ENCODE results near the gene WBP2. TPM values are rescaled to one million over a fixed set of nuclear protein-coding genes. Genes with fewer than 3 reads are reported as not detected.
A peak's percentile ranks its signal among the peaks of the same experiment; 100 is the strongest.

WBP2 gene
- total and polyA plus RNA-seq, 7 experiments from 2014 or later = 84.8 to 159 (median 99.4) TPM

DNA sequence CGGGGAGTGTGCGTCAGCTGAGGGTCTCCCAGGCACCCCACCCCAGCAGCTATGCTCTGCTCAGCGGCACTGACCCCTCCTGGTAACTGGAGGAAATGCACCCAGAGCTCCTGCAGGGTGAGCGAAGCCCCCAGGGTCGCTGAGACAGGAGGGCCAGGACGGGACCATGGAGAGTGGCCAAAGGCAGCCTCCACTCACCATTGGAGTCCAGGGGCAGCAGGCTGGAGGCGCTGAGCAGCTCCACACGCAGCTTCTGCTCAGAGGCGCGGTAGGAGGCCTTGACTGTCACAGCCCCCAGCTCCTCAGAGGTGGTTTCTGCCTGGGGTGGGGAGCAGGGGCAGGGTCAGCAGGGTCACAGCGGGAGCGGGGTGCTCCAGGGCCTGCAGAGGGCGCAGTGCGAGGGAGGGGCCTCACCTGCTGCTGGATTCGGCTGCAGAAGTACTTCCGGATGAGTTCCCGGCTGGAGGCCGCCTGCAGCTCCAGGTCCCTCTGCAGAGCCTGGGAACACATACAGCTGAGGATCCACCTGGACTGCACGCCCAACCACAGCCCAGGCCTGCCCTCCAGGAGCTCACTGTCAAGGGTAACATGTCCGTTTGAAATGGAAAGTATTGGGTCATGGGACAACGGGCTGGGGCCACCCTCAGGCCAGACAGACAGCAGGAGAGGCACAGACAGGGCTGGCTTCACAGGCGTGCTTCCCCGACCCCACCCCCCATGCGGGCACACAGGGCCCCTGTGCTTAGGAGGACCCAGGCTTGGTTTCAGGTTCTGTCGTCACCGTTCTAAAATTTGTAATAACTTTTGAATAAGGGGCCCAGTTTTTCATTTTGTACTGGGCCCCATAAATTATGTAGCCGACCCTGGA lies 24.7 kb downstream of the WBP2 start:
- Mint-ChIP-seq H3K27ac (peak overlapping the region in 4 of 9 donors; percentile 17 to 62 (median 35)), H3K4me3 (no peak overlapping the region), H3K4me1 (peaks cover 27 to 39% (median 31%) of the 10 kb centered on the region in 7 donors), H3K27me3 (no peaks in the 10 kb centered on the region), H3K36me3 (peaks cover 0 to 19% (median 3%) of the 10 kb centered on the region in 5 donors), H3K9me3 (no peaks in the 10 kb centered on the region)
- ChIA-PET POLR2A (interaction anchor here (1.3 to 2.1 kb wide), 12 partner anchors 9 to 66 kb away, joined by 3 to 8 read pairs (median 6); partner anchors contain the start of genes GALK1, TRIM47, TRIM65 and WBP2), CTCF (interaction anchor here (0.6 to 4.1 kb wide), 8 partner anchors 14 to 251 kb away, joined by 3 to 17 read pairs (median 4); partner anchors contain the start of gene UNC13D)
- DNase-seq (peak in 4 of 9 donors; percentile 17 to 35 (median 32)), ATAC-seq (no peak)
- Histone ChIP-seq H3K36me3 (ENCODE audit: control insufficient read depth in 2 of 3, insufficient read depth in 3 of 3, low read length in 3 of 3) (peaks cover 7 to 73% (median 26%) of the 10 kb centered on the region in 3 experiments), H3K4me3 (ENCODE audit: low read length) (no peak overlapping the region), H3K27me3 (ENCODE audit: control insufficient read depth in 2 of 2, insufficient read depth in 2 of 2, low read length in 2 of 2) (no peaks in the 10 kb centered on the region), H3K27ac (ENCODE audit: low read depth, low read length) (no peak overlapping the region), H3K9me3 (ENCODE audit: control insufficient read depth in 2 of 3, low read length in 3 of 3) (no peaks in the 10 kb centered on the region), H3K4me1 (ENCODE audit: control insufficient read depth in 2 of 2, insufficient read depth in 2 of 2, low read length in 2 of 2) (peaks cover 33 to 35% of the 10 kb centered on the region in 2 donors)
- intact Hi-C loops (cut with micrococcal nuclease) = no loop called here

DNA sequence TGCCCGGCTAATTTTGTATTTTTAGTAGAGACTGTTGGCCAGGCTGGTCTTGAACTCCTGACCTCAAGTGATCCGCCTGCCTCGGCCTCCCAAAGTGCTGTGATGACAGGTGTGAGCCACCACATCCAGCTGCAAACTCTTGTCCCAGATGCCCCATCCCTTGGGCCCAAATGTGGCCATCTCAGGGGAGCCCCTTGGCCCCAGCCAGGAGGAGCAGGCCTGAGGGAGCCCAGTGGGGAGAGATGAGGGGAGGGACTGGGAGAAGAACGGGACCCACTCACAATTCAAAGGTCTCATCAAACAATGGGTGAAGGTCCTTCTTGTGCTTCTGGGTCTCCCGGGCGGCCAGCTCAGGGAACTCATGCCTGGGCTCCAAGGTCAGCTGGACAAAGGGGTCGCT lies 25.4 kb downstream of the WBP2 start:
- Histone ChIP-seq H3K27ac (ENCODE audit: low read depth, low read length) (no peak overlapping the region), H3K4me3 (ENCODE audit: low read length) (no peak overlapping the region), H3K4me1 (ENCODE audit: control insufficient read depth in 2 of 2, insufficient read depth in 2 of 2, low read length in 2 of 2) (peaks cover 28 to 31% of the 10 kb centered on the region in 2 donors), H3K36me3 (ENCODE audit: control insufficient read depth in 2 of 3, insufficient read depth in 3 of 3, low read length in 3 of 3) (peaks cover 7 to 73% (median 20%) of the 10 kb centered on the region in 3 experiments), H3K27me3 (ENCODE audit: control insufficient read depth in 2 of 2, insufficient read depth in 2 of 2, low read length in 2 of 2) (no peaks in the 10 kb centered on the region), H3K9me3 (ENCODE audit: control insufficient read depth in 2 of 3, low read length in 3 of 3) (no peaks in the 10 kb centered on the region)
- peaks cover 0 to 18% (median 3%) of the 10 kb centered on the region in 5 donors for H3K36me3 Mint-ChIP-seq
- POLR2A ChIA-PET = interaction anchor here (0.6 to 2.1 kb wide), 10 partner anchors 9 to 67 kb away, joined by 4 to 8 read pairs (median 6); partner anchors contain the start of genes GALK1, TRIM65 and WBP2
- H3K9me3 Mint-ChIP-seq = no peaks in the 10 kb centered on the region
- no peak for ATAC-seq
- H3K4me1 Mint-ChIP-seq = peaks cover 24 to 35% (median 30%) of the 10 kb centered on the region in 7 donors
- CTCF ChIA-PET = interaction anchor here (1.0 to 4.1 kb wide), 5 partner anchors 15 to 80 kb away, joined by 3 to 17 read pairs (median 4); partner anchors contain the start of gene UNC13D
- peak in 1 of 9 donors; percentile 4 for DNase-seq
- no peaks in the 10 kb centered on the region for H3K27me3 Mint-ChIP-seq
- intact Hi-C loops (cut with micrococcal nuclease) = loop anchor here in 1 of 2 donors (5.0 kb wide), 1 partner anchor 52 kb away; a partner anchor contains a TSS
- peak overlapping the region in 4 of 9 donors; percentile 8 to 62 (median 22) for H3K27ac Mint-ChIP-seq
- no peak overlapping the region for H3K4me3 Mint-ChIP-seq

DNA sequence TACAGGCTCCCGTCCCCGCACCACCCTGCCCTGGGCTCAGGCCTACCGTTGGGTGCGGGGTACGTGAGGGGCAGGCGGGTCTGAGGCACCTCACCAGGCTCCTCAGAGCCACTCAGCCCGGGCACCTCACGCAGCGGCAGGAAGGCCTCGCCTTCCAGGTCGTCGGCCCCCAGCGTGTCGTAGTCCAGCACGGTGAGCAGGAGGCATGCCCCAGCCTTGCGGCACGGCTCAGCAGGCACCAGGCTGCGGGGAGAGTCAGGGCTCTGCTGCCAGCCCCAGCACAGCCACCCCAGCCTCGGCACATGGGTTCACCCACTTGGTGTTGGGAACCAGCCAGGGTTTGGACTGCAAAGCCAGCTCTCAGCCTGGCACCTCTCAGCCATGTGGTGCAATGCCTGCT lies 26.4 kb downstream of the WBP2 start:
- peaks cover 18 to 21% of the 10 kb centered on the region in 2 donors for H3K4me1 ChIP-seq (ENCODE audit: control insufficient read depth in 2 of 2, insufficient read depth in 2 of 2, low read length in 2 of 2)
- ATAC-seq = no peak
- CTCF ChIA-PET = interaction anchor here (0.8 to 4.7 kb wide), 4 partner anchors 12 to 75 kb away, joined by 3 to 30 read pairs (median 10); partner anchors contain the start of gene UNK
- DNase-seq = peak in 1 of 9 donors; percentile 5
- intact Hi-C loops (cut with micrococcal nuclease) = loop anchor here in 1 of 2 donors (5.0 kb wide), 1 partner anchor 51 kb away; a partner anchor contains a TSS
- H3K9me3 ChIP-seq (ENCODE audit: control insufficient read depth in 2 of 3, low read length in 3 of 3) = no peaks in the 10 kb centered on the region
- peaks cover 4 to 72% (median 14%) of the 10 kb centered on the region in 3 experiments for H3K36me3 ChIP-seq (ENCODE audit: control insufficient read depth in 2 of 3, insufficient read depth in 3 of 3, low read length in 3 of 3)
- no peak overlapping the region for H3K4me3 ChIP-seq (ENCODE audit: low read length)
- no peaks in the 10 kb centered on the region for H3K27me3 ChIP-seq (ENCODE audit: control insufficient read depth in 2 of 2, insufficient read depth in 2 of 2, low read length in 2 of 2)
- H3K27ac ChIP-seq (ENCODE audit: low read depth, low read length) = peak overlapping the region; percentile 67
- peaks cover 17 to 27% (median 22%) of the 10 kb centered on the region in 7 donors for H3K4me1 Mint-ChIP-seq
- POLR2A ChIA-PET = interaction anchor here (1.0 to 8.6 kb wide), 8 partner anchors 10 to 75 kb away, joined by 4 to 77 read pairs (median 6); partner anchors contain the start of genes GALK1, UNC13D and WBP2
- H3K4me3 Mint-ChIP-seq = no peak overlapping the region
- H3K9me3 Mint-ChIP-seq = no peaks in the 10 kb centered on the region
- H3K27me3 Mint-ChIP-seq = no peaks in the 10 kb centered on the region
- H3K27ac Mint-ChIP-seq = no peak overlapping the region
- peaks cover 0 to 13% (median 3%) of the 10 kb centered on the region in 5 donors for H3K36me3 Mint-ChIP-seq

DNA sequence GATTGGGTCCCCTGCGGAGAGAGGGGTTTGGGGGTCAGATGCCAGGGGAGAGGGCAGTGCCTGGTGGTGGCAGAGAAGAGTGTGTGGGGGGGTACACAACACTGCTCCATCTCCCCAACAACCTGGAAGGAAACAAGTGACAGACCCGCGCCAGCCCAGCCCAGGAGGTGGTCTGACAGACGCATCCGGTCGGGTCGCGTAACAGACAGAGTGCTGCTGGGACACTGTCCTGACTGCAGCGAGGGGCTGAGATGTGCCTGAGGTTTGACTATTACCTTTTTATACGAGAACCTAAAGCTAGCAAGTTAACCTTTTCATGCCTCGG lies 27.1 kb downstream of the WBP2 start:
- H3K4me1 Mint-ChIP-seq = peaks cover 10 to 20% (median 15%) of the 10 kb centered on the region in 7 donors
- DNase-seq (peak in 1 of 9 donors; percentile 27), ATAC-seq (peak; percentile 29)
- H3K36me3 Mint-ChIP-seq = peaks cover 0 to 10% (median 0%) of the 10 kb centered on the region in 5 donors
- peak overlapping the region; percentile 30 for H3K4me3 ChIP-seq (ENCODE audit: low read length)
- ChIA-PET POLR2A (interaction anchor here (0.7 to 8.6 kb wide), 7 partner anchors 16 to 845 kb away, joined by 3 to 77 read pairs (median 6); partner anchors contain the start of genes UNC13D and WBP2), CTCF (interaction anchor here (0.6 to 4.7 kb wide), 7 partner anchors 13 to 75 kb away, joined by 3 to 30 read pairs (median 8); partner anchors contain the start of genes GALK1, UNK and WBP2)
- peak overlapping the region; percentile 67 for H3K27ac ChIP-seq (ENCODE audit: low read depth, low read length)
- no peaks in the 10 kb centered on the region for H3K27me3 ChIP-seq (ENCODE audit: control insufficient read depth in 2 of 2, insufficient read depth in 2 of 2, low read length in 2 of 2)
- intact Hi-C loops (cut with micrococcal nuclease) = loop anchor here in 1 of 2 donors (5.0 kb wide), 1 partner anchor 51 kb away; a partner anchor contains a TSS
- peaks cover 0 to 75% (median 12%) of the 10 kb centered on the region in 3 experiments for H3K36me3 ChIP-seq (ENCODE audit: control insufficient read depth in 2 of 3, insufficient read depth in 3 of 3, low read length in 3 of 3)
- H3K4me3 Mint-ChIP-seq = peak overlapping the region; percentile 37 to 74 (median 54)
- H3K27ac Mint-ChIP-seq = peak overlapping the region; percentile 25 to 91 (median 76)
- peaks cover 11 to 14% of the 10 kb centered on the region in 2 donors for H3K4me1 ChIP-seq (ENCODE audit: control insufficient read depth in 2 of 2, insufficient read depth in 2 of 2, low read length in 2 of 2)
- H3K9me3 Mint-ChIP-seq = no peaks in the 10 kb centered on the region
- H3K27me3 Mint-ChIP-seq = no peaks in the 10 kb centered on the region
- H3K9me3 ChIP-seq (ENCODE audit: control insufficient read depth in 2 of 3, low read length in 3 of 3) = no peaks in the 10 kb centered on the region

DNA sequence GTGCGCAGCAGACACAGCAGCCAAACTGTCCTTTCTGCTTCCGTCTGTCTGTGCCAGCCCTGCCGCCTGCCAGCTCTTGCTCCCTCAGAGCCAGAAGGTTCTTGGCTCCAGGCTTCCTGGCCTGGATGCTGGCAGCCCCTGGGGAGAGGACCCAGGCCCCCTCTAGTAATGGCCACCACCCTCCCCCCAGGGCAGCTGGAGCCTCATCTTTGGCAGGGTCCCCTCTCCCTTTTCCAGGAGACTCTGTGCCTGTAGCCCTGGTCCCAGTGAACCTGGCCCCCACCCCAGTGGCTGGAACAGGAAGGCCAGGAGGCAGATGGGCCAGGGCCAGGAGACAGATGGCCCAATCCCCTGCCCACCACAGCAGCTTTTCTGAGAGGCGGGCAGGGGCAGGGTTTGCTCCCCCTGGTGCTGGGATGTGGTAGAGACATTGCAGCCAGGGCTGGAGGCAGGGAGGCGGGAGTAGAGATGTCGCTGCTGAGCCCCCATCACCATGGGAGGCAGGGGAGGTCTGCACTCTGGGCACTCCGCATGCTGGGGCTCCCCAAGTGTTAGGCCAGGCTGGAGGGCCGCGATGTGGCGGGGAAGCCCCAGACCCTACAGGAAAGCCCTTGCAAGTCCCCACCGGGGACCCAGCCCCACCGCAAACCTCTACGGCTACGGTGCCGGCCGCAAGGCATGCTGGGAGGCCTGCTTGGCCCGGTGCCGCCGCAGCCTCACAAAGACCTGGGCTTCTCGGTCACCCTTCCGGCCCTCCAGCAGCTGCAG lies 27.6 kb downstream of the WBP2 start:
- Histone ChIP-seq H3K4me1 (ENCODE audit: control insufficient read depth in 2 of 2, insufficient read depth in 2 of 2, low read length in 2 of 2) (peaks cover 8% of the 10 kb centered on the region in 2 donors), H3K27me3 (ENCODE audit: control insufficient read depth in 2 of 2, insufficient read depth in 2 of 2, low read length in 2 of 2) (no peaks in the 10 kb centered on the region), H3K36me3 (ENCODE audit: control insufficient read depth in 2 of 3, insufficient read depth in 3 of 3, low read length in 3 of 3) (peaks cover 0 to 81% (median 12%) of the 10 kb centered on the region in 3 experiments), H3K9me3 (ENCODE audit: control insufficient read depth in 2 of 3, low read length in 3 of 3) (no peaks in the 10 kb centered on the region), H3K27ac (ENCODE audit: low read depth, low read length) (peak overlapping the region; percentile 67), H3K4me3 (ENCODE audit: low read length) (peak overlapping the region; percentile 30)
- Mint-ChIP-seq H3K36me3 (peaks cover 0 to 9% (median 0%) of the 10 kb centered on the region in 5 donors), H3K4me3 (peak overlapping the region; percentile 37 to 74 (median 56)), H3K27me3 (no peaks in the 10 kb centered on the region), H3K4me1 (peaks cover 6 to 16% (median 11%) of the 10 kb centered on the region in 7 donors), H3K9me3 (no peaks in the 10 kb centered on the region), H3K27ac (peak overlapping the region; percentile 6 to 91 (median 76))
- ChIA-PET POLR2A (interaction anchor here (0.7 to 8.6 kb wide), 11 partner anchors 12 to 845 kb away, joined by 3 to 77 read pairs (median 4); partner anchors contain the start of genes GALK1, UNC13D, UNK and WBP2), CTCF (interaction anchor here (0.6 to 4.7 kb wide), 8 partner anchors 13 to 84 kb away, joined by 3 to 30 read pairs (median 8); partner anchors contain the start of genes GALK1, TRIM47, UNK and WBP2)
- ATAC-seq = peak; percentile 76
- peak; percentile 41 to 66 (median 61) for DNase-seq
- intact Hi-C loops (cut with micrococcal nuclease) = loop anchor here (1.0 to 5.0 kb wide), 6 partner anchors 16 to 73 kb away; partner anchors contain the start of genes UNK (in 1 of the 2) and WBP2 (in 1 of the 2)

All from naive thymus-derived CD4-positive, alpha-beta T cell (primary cell).